H9 (cell line): ENCODE measurements around the gene CCDC192. TPM values are rescaled to one million over a fixed set of nuclear protein-coding genes. Genes with fewer than 3 reads are reported as not detected.

Source experiments
- DNase-seq: peaks from one replicate; pipeline ENCODE4 v3.0.0-alpha.2; 2017
- H2AFZ ChIP-seq: one replicate; pipeline ENCODE4 v1.6.1; 2013; ENCODE audit warnings: mild to moderate bottlenecking, low read length, control low read depth, moderate library complexity
- H2AK5ac ChIP-seq: 2 replicates; pipeline ENCODE4 v1.6.1; 2013; ENCODE audit warnings: low read length, control low read depth, mixed read lengths; ENCODE audit not compliant: insufficient read length
- H2BK120ac ChIP-seq: one replicate; pipeline ENCODE4 v1.6.1; 2013; ENCODE audit warnings: low read depth, mild to moderate bottlenecking, low read length, control low read depth, inconsistent platforms; ENCODE audit not compliant: poor library complexity, severe bottlenecking
- H2BK12ac ChIP-seq: 2 replicates; pipeline ENCODE4 v1.6.1; 2013; ENCODE audit warnings: low read length, control low read depth, mixed read lengths, low read depth; ENCODE audit not compliant: insufficient read length
- H2BK15ac ChIP-seq: 2 replicates; pipeline ENCODE4 v1.6.1; 2013; ENCODE audit warnings: low read depth, low read length, control low read depth
- H2BK20ac ChIP-seq: one replicate; pipeline ENCODE4 v1.6.1; 2013; ENCODE audit warnings: low read depth, mild to moderate bottlenecking, low read length, control low read depth, inconsistent platforms; ENCODE audit not compliant: poor library complexity, severe bottlenecking
- H2BK5ac ChIP-seq: 2 replicates; pipeline ENCODE4 v1.6.1; 2013; ENCODE audit warnings: low read length, control low read depth, mixed read lengths; ENCODE audit not compliant: insufficient read length
- H3K14ac ChIP-seq: 2 replicates; pipeline ENCODE4 v1.6.1; 2013; ENCODE audit warnings: low read length, control low read depth; ENCODE audit not compliant: insufficient read depth
- H3K18ac ChIP-seq: 2 replicates; pipeline ENCODE4 v1.6.1; 2013; ENCODE audit warnings: low read depth, mild to moderate bottlenecking, mixed read lengths, low read length, control low read depth; ENCODE audit not compliant: insufficient read length
- H3K23ac ChIP-seq: 2 replicates; pipeline ENCODE4 v1.6.1; 2013; ENCODE audit warnings: low read length, control low read depth, mixed read lengths, low read depth; ENCODE audit not compliant: insufficient read length
- H3K23me2 ChIP-seq: 2 replicates; pipeline ENCODE4 v1.6.1; 2013; ENCODE audit warnings: low read depth, mild to moderate bottlenecking, mixed read lengths, low read length, control low read depth; ENCODE audit not compliant: insufficient read length, poor library complexity, severe bottlenecking
- H3K27ac ChIP-seq: 2 replicates; pipeline ENCODE4 v1.5.1; 2013; ENCODE audit warnings: low read length, control low read depth, mixed read lengths, low read depth; ENCODE audit not compliant: insufficient read length
- H3K27me3 ChIP-seq: 2 replicates; pipeline ENCODE4 v1.6.1; 2013; ENCODE audit warnings: low read length, control low read depth, inconsistent platforms; ENCODE audit not compliant: insufficient read depth
- H3K4ac ChIP-seq: 2 replicates; pipeline ENCODE4 v1.6.1; 2013; ENCODE audit warnings: low read depth, mild to moderate bottlenecking, control low read depth, inconsistent platforms, low read length, moderate library complexity
- H3K4me1 ChIP-seq: 2 replicates; pipeline ENCODE4 v1.6.1; 2013; ENCODE audit warnings: low read length, control low read depth, inconsistent platforms; ENCODE audit not compliant: insufficient read depth
- H3K4me2 ChIP-seq: 2 replicates; pipeline ENCODE4 v1.6.1; 2013; ENCODE audit warnings: low read length, control low read depth, mixed read lengths; ENCODE audit not compliant: insufficient read length, insufficient read depth
- H3K56ac ChIP-seq: 2 replicates; pipeline ENCODE4 v1.6.1; 2013; ENCODE audit warnings: low read depth, mild to moderate bottlenecking, mixed read lengths, low read length, control low read depth; ENCODE audit not compliant: insufficient read length
- H3K79me1 ChIP-seq: 2 replicates; pipeline ENCODE4 v1.6.1; 2013; ENCODE audit warnings: low read depth, mild to moderate bottlenecking, moderate library complexity, low read length, control low read depth, inconsistent platforms; ENCODE audit not compliant: insufficient read depth, poor library complexity, severe bottlenecking
- H3K79me2 ChIP-seq: 2 replicates; pipeline ENCODE4 v1.6.1; 2013; ENCODE audit warnings: low read length, control low read depth, inconsistent platforms; ENCODE audit not compliant: insufficient read depth
- H3K9ac ChIP-seq: 2 replicates; pipeline ENCODE4 v1.6.1; 2013; ENCODE audit warnings: low read length, control low read depth, mixed read lengths; ENCODE audit not compliant: insufficient read length; ENCODE audit errors: extremely low read depth
- H3K9me3 ChIP-seq: one replicate; pipeline ENCODE4 v1.6.1; 2013; ENCODE audit warnings: low read depth, low read length, inconsistent platforms; ENCODE audit not compliant: control insufficient read depth
- H3T11ph ChIP-seq: one replicate; pipeline ENCODE4 v1.6.1; 2013; ENCODE audit warnings: mild to moderate bottlenecking, low read length, control low read depth, inconsistent platforms
- H4K20me1 ChIP-seq: one replicate; pipeline ENCODE4 v1.6.1; 2013; ENCODE audit not compliant: control insufficient read depth, insufficient read length, insufficient read depth
- H4K5ac ChIP-seq: 2 replicates; pipeline ENCODE4 v1.6.1; 2013; ENCODE audit warnings: low read depth, mild to moderate bottlenecking, mixed read lengths, low read length, control low read depth; ENCODE audit not compliant: insufficient read length
- H4K8ac ChIP-seq: replicated peaks from 2 replicates; pipeline ENCODE4 v1.6.1; 2013; ENCODE audit warnings: low read length, control low read depth, mixed read lengths, low read depth; ENCODE audit not compliant: insufficient read length
- H4K91ac ChIP-seq: 2 replicates; pipeline ENCODE4 v1.6.1; 2013; ENCODE audit warnings: low read depth, mild to moderate bottlenecking, moderate library complexity, mixed read lengths, low read length, control low read depth; ENCODE audit not compliant: insufficient read length
- H3K27ac Mint-ChIP-seq, 3 experiments: 2 replicates in 2 of 3; 3 replicates in 1 of 3; pipeline ENCODE4 v1.8.0; 2020 to 2021; ENCODE audit warnings: mixed read lengths in 3 of 3, mild to moderate bottlenecking in 1 of 3, moderate library complexity in 1 of 3
- H3K27me3 Mint-ChIP-seq: 2 replicates; pipeline ENCODE4 v1.8.0; 2021; ENCODE audit warnings: low read depth, mild to moderate bottlenecking, moderate library complexity, mixed read lengths
- H3K36me3 Mint-ChIP-seq, 3 experiments: 2 replicates in 2 of 3; 3 replicates in 1 of 3; pipeline ENCODE4 v1.8.0; 2020 to 2021; ENCODE audit warnings: low read depth in 3 of 3, mixed read lengths in 3 of 3; ENCODE audit not compliant: insufficient read depth in 1 of 3
- H3K4me1 Mint-ChIP-seq, 2 experiments: 2 replicates each; pipeline ENCODE4 v1.8.0; 2020; ENCODE audit warnings: mixed read lengths in 2 of 2
- H3K4me3 Mint-ChIP-seq, 2 experiments: 2 replicates in 1 of 2; 3 replicates in 1 of 2; pipeline ENCODE4 v1.8.0; 2020 to 2021; ENCODE audit warnings: mild to moderate bottlenecking in 2 of 2, mixed read lengths in 2 of 2, moderate library complexity in 1 of 2
- H3K9me3 Mint-ChIP-seq, 2 experiments: 2 replicates in 1 of 2; 3 replicates in 1 of 2; pipeline ENCODE4 v1.8.0; 2020; ENCODE audit warnings: mild to moderate bottlenecking in 2 of 2, mixed read lengths in 2 of 2, moderate library complexity in 1 of 2
- WGBS: extraction: QIAGEN DNeasy Blood & Tissue Kit; methylation state at CpG from one replicate; pipeline ENCODE4 v1.1.7; 2013; ENCODE audit warnings: missing lambda C conversion rate, low lambda C conversion rate, mixed read lengths; ENCODE audit not compliant: insufficient read length; ENCODE audit errors: extremely low coverage; 5-methylcytosine and 5-hydroxymethylcytosine counted together
- total RNA-seq: library from RNA; stranded (reverse); gene quantifications from 2 replicates; pipeline ENCODE4 v1.2.1, GENCODE V29; 2021
- TF ChIP-seq, protein P1 (sequence below): fragments of 200-600 bp; sonication (generic); conservative IDR thresholded peaks from 3 replicates; pipeline ENCODE4 v1.8.0; 2021; ENCODE audit warnings: antibody characterized with exemption, mild to moderate bottlenecking

CCDC192 gene
- total RNA-seq, 1 experiment from 2014 or later = not detected

DNA sequence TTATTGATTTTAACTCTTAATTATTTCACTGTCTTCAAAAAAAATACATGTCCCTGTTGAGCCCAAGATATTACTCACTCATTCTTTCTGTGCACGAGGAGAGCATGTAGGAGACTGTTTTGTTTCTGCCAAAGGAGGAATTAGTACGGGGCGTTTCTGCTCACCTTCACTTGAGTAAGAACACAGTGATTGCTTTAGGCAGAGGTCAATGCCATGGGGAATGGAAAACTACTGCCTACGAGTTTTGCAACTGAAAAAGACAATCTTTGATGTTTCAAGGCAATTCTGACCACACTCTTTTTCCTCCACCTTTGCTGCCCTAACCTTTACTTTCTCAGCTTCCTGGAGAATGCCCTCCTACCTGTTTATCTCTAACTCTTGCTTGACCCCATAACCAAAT lies 109.4 kb downstream of the CCDC192 start:
- WGBS = no CpG with 5 or more reads among the region's 4 CpGs
- H4K91ac ChIP-seq = no peak overlapping the region

More for the DNA sequence above, 109.4 kb downstream of the CCDC192 start:
- Histone ChIP-seq H4K8ac (no peak overlapping the region), H3K56ac (no peak overlapping the region), H2BK12ac (no peak overlapping the region), H2BK5ac (no peak overlapping the region), H3K18ac (no peak overlapping the region), H3K79me1 (no peaks in the 10 kb centered on the region), H3K9ac (no peak overlapping the region), H3K23me2 (no peaks in the 10 kb centered on the region), H3K4me1 (peaks cover 9% of the 10 kb centered on the region), H3K9me3 (no peaks in the 10 kb centered on the region), H3K4ac (no peak overlapping the region), H3T11ph (no peak overlapping the region), H4K20me1 (no peaks in the 10 kb centered on the region), H3K79me2 (no peaks in the 10 kb centered on the region), H2AK5ac (no peak overlapping the region), H2AFZ (no peak overlapping the region), H2BK15ac (no peak overlapping the region), H4K5ac (no peak overlapping the region), H3K27me3 (no peaks in the 10 kb centered on the region), H3K4me2 (no peak overlapping the region), H3K27ac (no peak overlapping the region), H2BK20ac (no peak overlapping the region), H2BK120ac (no peak overlapping the region), H3K23ac (no peak overlapping the region), H3K14ac (no peak overlapping the region)
- TF ChIP-seq, protein P1, sequence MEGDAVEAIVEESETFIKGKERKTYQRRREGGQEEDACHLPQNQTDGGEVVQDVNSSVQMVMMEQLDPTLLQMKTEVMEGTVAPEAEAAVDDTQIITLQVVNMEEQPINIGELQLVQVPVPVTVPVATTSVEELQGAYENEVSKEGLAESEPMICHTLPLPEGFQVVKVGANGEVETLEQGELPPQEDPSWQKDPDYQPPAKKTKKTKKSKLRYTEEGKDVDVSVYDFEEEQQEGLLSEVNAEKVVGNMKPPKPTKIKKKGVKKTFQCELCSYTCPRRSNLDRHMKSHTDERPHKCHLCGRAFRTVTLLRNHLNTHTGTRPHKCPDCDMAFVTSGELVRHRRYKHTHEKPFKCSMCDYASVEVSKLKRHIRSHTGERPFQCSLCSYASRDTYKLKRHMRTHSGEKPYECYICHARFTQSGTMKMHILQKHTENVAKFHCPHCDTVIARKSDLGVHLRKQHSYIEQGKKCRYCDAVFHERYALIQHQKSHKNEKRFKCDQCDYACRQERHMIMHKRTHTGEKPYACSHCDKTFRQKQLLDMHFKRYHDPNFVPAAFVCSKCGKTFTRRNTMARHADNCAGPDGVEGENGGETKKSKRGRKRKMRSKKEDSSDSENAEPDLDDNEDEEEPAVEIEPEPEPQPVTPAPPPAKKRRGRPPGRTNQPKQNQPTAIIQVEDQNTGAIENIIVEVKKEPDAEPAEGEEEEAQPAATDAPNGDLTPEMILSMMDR = no peak
- H3K9me3 Mint-ChIP-seq = no peaks in the 10 kb centered on the region
- peaks cover 44 to 61% of the 10 kb centered on the region in 2 experiments for H3K4me1 Mint-ChIP-seq
- no peak overlapping the region; a peak in 1 of 7 replicates for H3K27ac Mint-ChIP-seq
- H3K27me3 Mint-ChIP-seq = no peaks in the 10 kb centered on the region
- DNase-seq = no peak
- no peaks in the 10 kb centered on the region for H3K36me3 Mint-ChIP-seq
- no peak overlapping the region for H3K4me3 Mint-ChIP-seq
